ENCODE data around the gene WBP2. TPM values are rescaled to one million over a fixed set of nuclear protein-coding genes. Genes with fewer than 3 reads are reported as not detected.
A peak's percentile ranks its signal among the peaks of the same experiment; 100 is the strongest.

Gene WBP2
- total RNA-seq, 2 experiments from 2014 or later: 29.9 to 117 TPM

DNA sequence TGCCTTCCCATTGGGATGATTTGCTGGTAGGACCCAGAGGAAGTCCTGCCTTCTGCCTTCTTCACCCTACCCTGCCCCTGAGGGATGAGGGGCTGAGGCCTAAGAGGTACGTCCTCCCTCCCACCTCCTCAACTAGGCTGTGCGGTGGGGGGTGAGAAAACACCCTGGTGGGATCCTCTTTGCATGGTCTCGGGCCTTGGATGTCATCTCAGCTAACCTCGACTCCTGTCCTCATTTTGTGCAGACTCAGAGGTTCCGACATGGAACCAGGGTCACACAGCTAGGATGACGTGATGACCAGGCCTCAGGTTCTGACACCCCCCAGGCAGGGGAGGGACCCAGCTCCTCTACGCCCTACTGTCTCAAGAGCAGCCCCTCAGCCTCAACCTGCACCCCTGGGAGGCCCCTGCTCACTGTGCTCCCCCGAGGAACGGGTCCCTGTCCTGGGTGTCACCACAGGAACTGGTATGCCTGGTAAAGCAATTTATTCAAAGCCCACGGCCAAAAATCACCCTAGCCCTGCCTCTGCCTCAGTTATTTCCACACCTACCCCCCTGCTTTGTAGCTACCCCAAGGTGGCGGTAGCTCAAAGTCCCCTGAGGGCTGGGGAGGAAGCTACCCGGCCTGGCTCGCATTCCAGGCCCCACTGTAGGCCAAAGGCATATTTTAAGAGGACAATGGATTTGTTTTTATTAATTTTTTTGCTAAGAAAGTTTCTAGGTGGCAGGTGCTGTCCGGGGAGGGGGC is 28.4 kb downstream of the WBP2 start:
- Histone ChIP-seq H3K4me2 (ENCODE audit: low read length) (peak overlapping the region; percentile 49; the same call in 1 of the 2 replicates), H3K27ac (ENCODE audit: low read depth, low read length, poor library complexity, severe bottlenecking) (peak overlapping the region; percentile 9)
- CTCF ChIA-PET (ENCODE audit: unreplicated experiment): interaction anchor here (0.7 to 1.8 kb wide), 8 partner anchors 10 to 310 kb away, joined by 3 to 7 read pairs (median 4); partner anchors contain the start of genes GALK1 and TSEN54

GRCh38 chr17:75825748-75826370 is 29.3 kb downstream of the WBP2 start:
- H3K9me3 ChIP-seq (ENCODE audit: low read length): no peaks in the 10 kb centered on the region
- ChIA-PET POLR2A (interaction anchor here (1.8 kb wide), 1 partner anchor 42 kb away, joined by 8 read pairs; the partner anchor contains the start of gene UNK), CTCF (ENCODE audit: unreplicated experiment) (interaction anchor here (1.4 to 1.8 kb wide), 2 partner anchors 10 to 30 kb away, joined by 4 to 7 read pairs; no protein-coding TSS in a partner anchor)
- DNase-seq (ENCODE audit: low spot score): no peak
- H3K4me1 ChIP-seq (ENCODE audit: insufficient read depth, low read length, poor library complexity, severe bottlenecking): peaks cover 20% of the 10 kb centered on the region
- H2AFZ ChIP-seq (ENCODE audit: low read length): no peak overlapping the region
- H3K79me2 ChIP-seq (ENCODE audit: insufficient read depth, low read depth, low read length): no peaks in the 10 kb centered on the region
- H4K20me1 ChIP-seq (ENCODE audit: insufficient read depth, low read length): no peaks in the 10 kb centered on the region
- H3K27ac ChIP-seq (ENCODE audit: low read depth, low read length, poor library complexity, severe bottlenecking): no peak overlapping the region
- H3K4me3 ChIP-seq (ENCODE audit: low read depth, low read length, poor library complexity, severe bottlenecking): no peak overlapping the region
- no peaks in the 10 kb centered on the region for H3K9me2 ChIP-seq (ENCODE audit: insufficient read depth, low read length)
- intact Hi-C loops (cut with micrococcal nuclease; ENCODE audit: unreplicated experiment): loop anchor here (2.0 kb wide), 1 partner anchor 41 kb away; the partner anchor contains the start of gene UNK
- no TSS peak for BruUV-seq (replicated peaks)
- no peak for TF ChIP-seq CTCF (conservative IDR thresholded peaks at IDR 0.05; ENCODE audit: low read length)
- no peak for TF ChIP-seq EZH2phosphoT487 (IDR thresholded peaks at IDR 0.05; ENCODE audit: borderline replicate concordance, low read depth, low read length)
- H3K36me3 ChIP-seq (ENCODE audit: insufficient read depth, low read length): peaks cover 38% of the 10 kb centered on the region
- no peak overlapping the region for H3K4me2 ChIP-seq (ENCODE audit: low read length)

More for the DNA sequence above, 28.4 kb downstream of the WBP2 start:
- Histone ChIP-seq H3K4me1 (ENCODE audit: insufficient read depth, low read length, poor library complexity, severe bottlenecking) (peaks cover 19% of the 10 kb centered on the region), H3K36me3 (ENCODE audit: insufficient read depth, low read length) (peaks cover 30% of the 10 kb centered on the region), H3K79me2 (ENCODE audit: insufficient read depth, low read depth, low read length) (no peaks in the 10 kb centered on the region), H4K20me1 (ENCODE audit: insufficient read depth, low read length) (no peaks in the 10 kb centered on the region), H2AFZ (ENCODE audit: low read length) (no peak overlapping the region), H3K9me2 (ENCODE audit: insufficient read depth, low read length) (no peaks in the 10 kb centered on the region), H3K9me3 (ENCODE audit: low read length) (no peaks in the 10 kb centered on the region), H3K4me3 (ENCODE audit: low read depth, low read length, poor library complexity, severe bottlenecking) (no peak overlapping the region)
- TF ChIP-seq EZH2phosphoT487 (IDR thresholded peaks at IDR 0.05; ENCODE audit: borderline replicate concordance, low read depth, low read length): no peak
- DNase-seq (ENCODE audit: low spot score): peak; percentile 33
- intact Hi-C loops (cut with micrococcal nuclease; ENCODE audit: unreplicated experiment): loop anchor here (1.0 to 2.0 kb wide), 2 partner anchors 42 to 62 kb away; partner anchors contain the start of gene UNK
- no TSS peak for BruUV-seq (replicated peaks)
- POLR2A ChIA-PET: interaction anchor here (0.8 to 1.8 kb wide), 2 partner anchors 41 to 43 kb away, joined by 3 to 8 read pairs; partner anchors contain the start of gene UNK

DNA sequence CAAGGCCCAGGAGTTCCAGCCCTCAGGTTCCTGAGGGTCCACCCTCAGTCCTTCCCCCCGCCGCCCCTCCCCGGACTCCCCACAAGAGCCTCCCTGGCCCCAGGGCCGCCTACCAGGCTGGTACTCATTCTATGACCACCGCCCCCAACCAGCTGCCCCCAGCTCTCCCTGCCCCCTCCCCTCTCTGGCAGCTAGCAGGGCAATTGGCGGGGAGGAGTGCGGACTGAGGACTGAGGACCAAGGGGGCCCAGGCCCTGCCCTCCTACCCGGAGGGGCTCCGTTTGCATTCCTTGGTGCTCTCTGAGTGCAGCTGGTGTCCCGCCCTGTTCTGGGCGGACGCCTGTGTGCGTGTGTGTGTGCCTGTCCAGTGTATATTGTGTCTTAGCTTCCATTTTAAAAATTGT is 30.0 kb downstream of the WBP2 start:
- Histone ChIP-seq H3K9me3 (ENCODE audit: low read length) (no peaks in the 10 kb centered on the region), H3K4me3 (ENCODE audit: low read depth, low read length, poor library complexity, severe bottlenecking) (no peak overlapping the region), H2AFZ (ENCODE audit: low read length) (no peak overlapping the region), H4K20me1 (ENCODE audit: insufficient read depth, low read length) (no peaks in the 10 kb centered on the region), H3K79me2 (ENCODE audit: insufficient read depth, low read depth, low read length) (no peaks in the 10 kb centered on the region), H3K4me1 (ENCODE audit: insufficient read depth, low read length, poor library complexity, severe bottlenecking) (peaks cover 20% of the 10 kb centered on the region), H3K4me2 (ENCODE audit: low read length) (no peak overlapping the region), H3K27ac (ENCODE audit: low read depth, low read length, poor library complexity, severe bottlenecking) (no peak overlapping the region), H3K9me2 (ENCODE audit: insufficient read depth, low read length) (no peaks in the 10 kb centered on the region), H3K36me3 (ENCODE audit: insufficient read depth, low read length) (peaks cover 46% of the 10 kb centered on the region)
- no peak for DNase-seq (ENCODE audit: low spot score)
- CTCF ChIA-PET (ENCODE audit: unreplicated experiment): no interaction called here
- TF ChIP-seq EZH2phosphoT487 (IDR thresholded peaks at IDR 0.05; ENCODE audit: borderline replicate concordance, low read depth, low read length) (no peak), CTCF (conservative IDR thresholded peaks at IDR 0.05; ENCODE audit: low read length) (no peak)
- BruUV-seq (replicated peaks): no TSS peak
- intact Hi-C loops (cut with micrococcal nuclease; ENCODE audit: unreplicated experiment): no loop called here
- POLR2A ChIA-PET: interaction anchor here (1.0 kb wide), 1 partner anchor 39 kb away, joined by 3 read pairs; no protein-coding TSS in a partner anchor

All from OCI-LY7 (cell line).